ENCODE results near the gene SBF1. TPM values are rescaled to one million over a fixed set of nuclear protein-coding genes. Genes with fewer than 3 reads are reported as not detected.
A peak's percentile ranks its signal among the peaks of the same experiment; 100 is the strongest.

The SBF1 gene
- total RNA-seq, 2 donors from 2014 or later, result 99.3 to 99.8 TPM

DNA sequence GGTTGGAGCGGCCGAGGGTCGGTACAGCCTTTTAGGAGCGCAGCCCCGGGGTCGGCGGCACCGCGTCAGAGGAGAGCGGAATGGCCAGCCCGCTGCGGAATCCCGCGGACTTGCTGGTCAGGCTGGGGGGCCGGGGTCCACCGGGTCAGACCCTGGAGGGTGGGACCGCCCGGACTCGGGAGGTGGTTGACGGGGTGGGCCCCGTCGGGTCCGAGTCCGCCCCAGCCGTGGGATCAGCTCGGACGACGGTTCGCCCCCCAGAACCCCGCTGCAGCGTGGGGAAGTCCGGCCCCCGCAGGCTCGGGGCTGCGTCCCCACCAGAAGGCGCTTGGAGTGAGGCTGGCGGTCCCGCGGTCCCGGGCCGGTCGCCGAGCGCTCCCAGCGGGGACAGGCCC is 6.2 kb upstream of the SBF1 start:
- no peaks in the 10 kb centered on the region for H3K9me3 Mint-ChIP-seq
- H3K36me3 Mint-ChIP-seq, result no peaks in the 10 kb centered on the region

DNA sequence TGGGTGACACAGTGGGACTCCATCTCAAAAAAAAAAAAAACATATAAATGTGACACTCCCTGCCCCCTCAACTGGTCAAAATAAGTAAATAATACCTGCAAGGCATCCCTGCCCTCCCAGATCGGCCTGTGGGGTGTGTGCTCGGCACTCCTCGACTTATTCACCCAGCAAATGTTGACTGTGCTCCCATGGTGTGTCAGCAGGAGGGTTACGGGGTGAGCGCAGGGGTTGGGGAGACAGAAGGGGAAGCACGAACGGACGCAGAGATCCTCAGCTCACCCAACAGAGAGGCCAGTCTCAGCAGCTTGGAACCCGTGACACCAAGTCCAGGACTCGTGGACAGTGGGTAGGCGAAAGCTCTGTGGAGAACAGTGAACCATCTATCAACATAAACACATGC is 4.9 kb upstream of the SBF1 start:
- no peaks in the 10 kb centered on the region for H3K9me3 Mint-ChIP-seq
- H3K36me3 Mint-ChIP-seq, result no peaks in the 10 kb centered on the region
- peak overlapping the region in 1 of 2 donors; percentile 70 for H3K27ac Mint-ChIP-seq
- ATAC-seq (no peak), DNase-seq (ENCODE audit: low spot score in 2 of 2) (no peak)

More for the DNA sequence above, 6.2 kb upstream of the SBF1 start:
- H3K27ac Mint-ChIP-seq, result no peak overlapping the region
- ATAC-seq (no peak), DNase-seq (ENCODE audit: low spot score in 2 of 2) (no peak)

DNA sequence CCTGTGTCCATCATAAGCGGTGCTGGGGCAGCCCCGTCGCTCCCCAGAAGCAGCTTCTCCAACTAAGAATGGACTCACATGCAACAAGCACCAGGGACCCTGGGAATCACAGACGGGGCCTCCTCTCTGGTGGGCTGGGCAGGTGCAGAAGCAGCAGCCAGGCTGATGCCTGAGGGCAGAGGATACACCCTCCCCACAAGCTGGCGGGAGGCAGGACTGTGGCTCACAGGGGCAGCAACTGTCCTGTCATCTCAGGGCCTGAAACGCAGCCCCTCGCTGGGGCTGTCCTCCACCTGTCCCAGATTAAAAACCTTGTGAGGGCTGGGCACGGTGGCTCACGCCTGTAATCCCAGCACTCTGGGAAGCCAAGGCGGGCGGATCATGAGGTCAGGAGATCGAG is 3.1 kb upstream of the SBF1 start:
- no peaks in the 10 kb centered on the region for H3K9me3 Mint-ChIP-seq
- no peak for DNase-seq (ENCODE audit: low spot score in 2 of 2)
- ATAC-seq, result no peak
- no peaks in the 10 kb centered on the region for H3K36me3 Mint-ChIP-seq
- H3K27ac Mint-ChIP-seq, result peak overlapping the region in 1 of 2 donors; percentile 36

DNA sequence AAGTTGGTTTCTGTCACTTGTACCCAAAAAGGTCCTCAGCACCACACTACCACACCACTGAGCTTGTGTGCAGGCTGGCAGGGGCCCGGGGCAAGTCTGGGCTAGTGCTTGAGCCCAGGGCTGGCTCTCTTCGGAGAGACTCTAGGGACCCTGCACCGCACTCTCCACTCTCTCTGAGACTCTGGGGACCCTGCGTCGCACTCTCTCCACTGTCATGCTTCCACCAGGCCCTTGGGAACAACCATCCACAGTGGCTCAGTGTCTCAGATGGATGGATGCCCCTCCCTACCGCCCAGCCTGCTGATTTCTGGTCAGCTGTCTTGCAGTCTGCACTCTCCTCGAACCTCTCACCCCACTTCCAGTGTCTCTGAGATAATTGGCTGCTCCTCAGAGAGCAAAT is 2.0 kb upstream of the SBF1 start:
- peak overlapping the region; percentile 61 to 81 for H3K27ac Mint-ChIP-seq
- no peaks in the 10 kb centered on the region for H3K9me3 Mint-ChIP-seq
- ATAC-seq, result no peak
- no peaks in the 10 kb centered on the region for H3K36me3 Mint-ChIP-seq
- no peak for DNase-seq (ENCODE audit: low spot score in 2 of 2)

DNA sequence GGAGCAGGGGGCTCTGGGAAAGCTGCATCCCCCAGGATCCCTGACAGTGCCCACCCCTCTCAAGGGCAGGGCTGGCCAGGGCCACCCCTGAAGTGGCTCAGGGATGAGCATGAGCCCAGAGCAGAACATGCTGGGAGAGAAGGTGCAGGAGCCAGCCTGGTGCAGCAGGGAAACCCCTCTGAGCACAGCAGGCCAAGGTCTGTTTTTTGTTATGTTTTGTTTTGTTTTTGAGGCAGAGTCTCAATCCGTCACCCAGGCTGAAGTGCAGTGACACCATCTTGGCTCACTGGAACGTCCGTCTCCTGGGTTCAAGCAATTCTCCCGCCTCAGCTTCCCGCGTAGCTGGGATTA is 792 bp upstream of the SBF1 start:
- Mint-ChIP-seq H3K27ac (peak overlapping the region in 1 of 2 donors; percentile 81), H3K36me3 (no peaks in the 10 kb centered on the region), H3K9me3 (no peaks in the 10 kb centered on the region)
- no peak for DNase-seq (ENCODE audit: low spot score in 2 of 2)
- no peak for ATAC-seq

DNA sequence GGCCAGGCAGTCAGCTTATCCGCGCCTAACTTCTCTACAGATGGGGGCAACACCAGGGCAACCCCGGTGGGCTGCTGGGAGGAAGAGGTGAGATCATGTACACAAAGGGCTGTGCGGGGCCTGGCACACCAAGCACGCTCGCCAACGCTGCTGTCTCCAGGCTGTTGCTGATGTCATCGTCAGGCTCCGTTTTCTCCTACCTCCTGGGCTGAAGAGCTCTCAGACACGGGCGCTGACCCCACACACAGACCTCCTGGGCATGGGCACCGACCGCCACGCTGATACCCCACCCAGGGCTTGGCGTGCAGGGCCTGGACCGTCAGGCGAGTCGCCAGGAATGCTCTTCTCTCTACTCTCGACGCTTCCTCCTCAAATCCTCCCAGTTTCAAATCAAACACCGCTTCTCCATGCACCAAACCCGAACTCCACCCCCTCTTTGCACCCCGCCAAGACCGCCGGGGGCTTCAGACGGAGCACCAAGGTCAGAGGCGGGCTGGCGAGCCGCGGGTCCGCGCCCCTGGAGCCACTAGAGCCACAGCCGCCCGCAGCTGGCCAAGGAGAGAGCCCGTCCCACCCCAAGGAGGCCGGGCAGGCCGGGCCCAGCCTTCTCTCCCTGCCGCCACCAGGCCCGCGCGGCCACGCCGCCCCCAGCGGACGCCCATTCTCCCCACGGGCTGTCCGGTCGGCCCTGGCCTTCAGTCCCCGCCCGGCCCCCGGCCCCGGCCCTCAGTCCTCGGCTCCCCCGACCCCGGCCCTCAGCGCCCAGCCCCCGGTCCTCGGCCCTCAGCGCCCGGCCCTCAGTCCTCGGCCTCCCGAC is 772 bp downstream of the SBF1 start:
- no peaks in the 10 kb centered on the region for H3K9me3 Mint-ChIP-seq
- DNase-seq (ENCODE audit: low spot score in 2 of 2) (peak in 1 of 2 donors; percentile 49), ATAC-seq (no peak)
- H3K27ac Mint-ChIP-seq, result peak overlapping the region; percentile 80 to 96
- H3K36me3 Mint-ChIP-seq, result no peaks in the 10 kb centered on the region

DNA sequence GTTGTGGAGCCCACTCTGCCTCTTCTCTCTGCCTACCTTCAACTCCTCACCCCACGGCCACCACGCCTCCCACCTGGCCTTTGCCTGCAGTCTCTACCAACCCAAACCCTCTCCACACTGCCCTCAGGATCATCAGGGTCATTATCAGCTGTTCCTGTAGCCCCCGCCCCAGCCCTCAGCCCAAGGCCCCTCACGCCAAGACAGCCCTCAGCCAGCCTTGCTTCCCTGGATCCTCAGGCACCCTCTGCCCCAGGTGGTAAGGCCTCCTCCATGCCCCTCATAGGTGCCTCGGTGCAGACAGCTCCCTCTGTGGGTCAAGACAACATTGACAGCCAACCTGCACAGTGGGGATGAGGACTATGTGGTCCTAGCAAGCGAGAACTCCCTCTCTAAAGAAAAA is 1.7 kb downstream of the SBF1 start:
- ATAC-seq (peak in 1 of 2 donors; percentile 34), DNase-seq (ENCODE audit: low spot score in 2 of 2) (peak in 1 of 2 donors; percentile 63)
- Mint-ChIP-seq H3K27ac (peak overlapping the region; percentile 80 to 94), H3K9me3 (no peaks in the 10 kb centered on the region), H3K36me3 (no peaks in the 10 kb centered on the region)

DNA sequence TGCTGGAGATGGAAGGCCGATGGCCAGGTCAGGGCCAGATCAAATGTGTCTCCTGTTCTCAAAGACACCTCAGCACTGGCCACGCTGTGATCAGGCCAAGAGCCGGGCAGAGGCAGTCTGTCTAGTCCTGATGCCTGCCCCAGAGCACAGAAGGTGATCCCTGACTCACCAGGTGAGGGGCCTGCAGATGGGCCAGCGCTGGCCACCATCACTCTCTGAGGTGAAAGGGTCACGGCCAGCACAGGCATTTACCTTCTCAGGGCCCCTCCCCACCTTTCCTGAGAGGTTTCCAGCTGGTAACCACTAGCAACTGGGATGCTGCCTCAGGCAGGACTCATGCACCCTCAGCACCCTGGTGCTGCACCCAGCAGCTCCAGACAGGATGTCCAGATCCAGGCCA is 2.9 kb downstream of the SBF1 start:
- Mint-ChIP-seq H3K9me3 (no peaks in the 10 kb centered on the region), H3K36me3 (no peaks in the 10 kb centered on the region), H3K27ac (peak overlapping the region; percentile 44 to 80)
- no peak for DNase-seq (ENCODE audit: low spot score in 2 of 2)
- ATAC-seq, result no peak

DNA sequence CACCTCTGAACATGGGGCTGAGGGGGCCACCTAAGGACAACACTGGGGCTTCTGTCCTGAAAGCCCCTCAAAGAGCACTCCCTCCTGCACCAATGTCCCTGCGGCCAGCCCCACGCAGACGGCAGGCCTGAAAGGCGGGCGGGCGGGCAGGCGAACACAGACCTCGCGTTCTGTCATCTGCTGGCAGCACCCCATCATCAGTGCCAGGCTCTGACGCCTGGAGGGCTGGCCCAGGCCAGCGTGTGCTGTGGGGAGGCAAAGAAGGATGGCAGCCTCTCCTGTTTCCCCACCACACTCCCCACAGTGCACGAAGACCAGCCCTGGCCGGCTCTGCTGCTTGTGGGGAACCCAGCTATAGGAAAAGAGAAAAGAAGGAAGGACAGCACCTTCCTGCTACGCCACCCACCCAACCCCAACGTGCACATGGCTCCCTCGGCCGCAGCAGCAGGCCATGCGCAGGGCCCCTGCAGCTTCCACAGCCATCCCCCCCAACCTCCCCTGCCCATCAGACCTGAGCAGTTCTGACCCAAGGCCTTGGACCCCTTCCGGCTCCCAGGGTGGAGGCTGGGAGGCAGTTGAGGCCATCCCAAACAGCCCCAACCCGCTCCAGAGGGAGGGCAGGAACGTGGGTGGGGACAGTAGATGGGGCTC is 3.5 kb downstream of the SBF1 start:
- no peak for DNase-seq (ENCODE audit: low spot score in 2 of 2)
- no peaks in the 10 kb centered on the region for H3K36me3 Mint-ChIP-seq
- no peaks in the 10 kb centered on the region for H3K9me3 Mint-ChIP-seq
- ATAC-seq, result no peak
- H3K27ac Mint-ChIP-seq, result peak overlapping the region; percentile 72 to 80

DNA sequence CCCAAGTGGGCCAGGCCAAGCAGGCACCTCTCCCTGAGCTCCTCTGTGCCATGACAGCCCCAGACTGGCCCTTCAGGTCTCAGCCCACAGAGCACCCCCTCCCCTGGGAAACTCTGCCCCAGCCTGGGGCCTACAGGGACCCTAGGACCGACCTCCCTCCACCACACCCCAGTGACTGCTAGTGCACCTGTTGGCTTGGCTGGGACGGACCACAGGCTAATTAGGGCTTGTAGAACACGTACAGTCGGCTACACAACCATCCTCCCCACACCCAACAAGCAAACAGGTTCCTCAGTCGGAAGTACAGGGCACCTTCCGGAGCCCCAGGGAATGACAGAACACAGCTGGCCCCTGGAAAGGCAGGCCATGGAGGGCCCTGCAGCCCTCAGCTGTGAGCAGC is 4.3 kb downstream of the SBF1 start:
- ATAC-seq (no peak), DNase-seq (ENCODE audit: low spot score in 2 of 2) (no peak)
- no peaks in the 10 kb centered on the region for H3K9me3 Mint-ChIP-seq
- H3K27ac Mint-ChIP-seq, result peak overlapping the region; percentile 72 to 80
- no peaks in the 10 kb centered on the region for H3K36me3 Mint-ChIP-seq

DNA sequence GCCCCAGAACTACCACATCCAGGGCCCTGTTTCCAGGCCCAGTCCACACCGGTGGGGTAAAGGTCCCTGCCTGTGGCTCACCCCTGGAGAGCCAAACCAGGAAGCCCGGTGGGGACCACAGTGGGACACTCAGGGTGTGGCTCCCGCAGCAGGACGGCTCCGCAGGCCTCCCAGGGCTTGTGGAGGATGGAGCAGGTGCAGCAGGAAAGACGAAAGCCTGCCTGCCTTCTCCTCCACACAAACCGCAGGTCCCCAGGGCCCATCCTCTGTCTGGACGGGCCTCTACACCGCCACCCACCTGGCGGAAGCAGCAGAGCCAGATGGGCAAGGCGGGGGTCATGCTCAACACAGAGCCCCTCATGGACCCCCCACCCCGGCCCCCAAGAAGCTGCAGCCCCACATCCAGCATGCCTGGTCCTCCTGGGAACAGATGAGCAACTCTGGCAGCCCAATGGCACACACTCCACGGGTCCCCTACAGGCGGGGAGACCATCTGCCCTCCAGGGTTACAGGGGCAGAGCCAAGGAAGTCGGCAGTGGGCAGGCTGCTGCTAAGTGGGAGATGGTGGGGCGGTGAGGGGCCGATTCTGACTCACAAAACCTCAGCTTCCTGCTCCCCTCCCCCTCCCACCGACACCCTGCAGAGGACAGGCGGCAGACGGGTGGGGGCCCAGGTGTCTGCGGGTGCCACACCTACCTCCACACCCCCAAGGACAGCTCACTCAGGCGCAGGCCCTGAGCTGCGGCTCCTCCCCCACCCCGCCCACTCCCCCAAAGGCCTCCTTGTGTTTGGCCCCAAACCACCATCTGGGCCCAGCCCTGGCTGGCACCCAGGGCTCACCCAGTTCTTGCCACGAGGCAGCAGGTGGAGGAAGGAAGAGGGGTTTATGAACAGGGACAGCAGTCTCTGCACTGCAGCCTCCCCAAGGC is 5.2 kb downstream of the SBF1 start:
- Mint-ChIP-seq H3K27ac (peak overlapping the region; percentile 80 to 88), H3K36me3 (no peaks in the 10 kb centered on the region), H3K9me3 (no peaks in the 10 kb centered on the region)
- ATAC-seq, result peak; percentile 85 to 87
- DNase-seq (ENCODE audit: low spot score in 2 of 2), result peak; percentile 90 to 91

DNA sequence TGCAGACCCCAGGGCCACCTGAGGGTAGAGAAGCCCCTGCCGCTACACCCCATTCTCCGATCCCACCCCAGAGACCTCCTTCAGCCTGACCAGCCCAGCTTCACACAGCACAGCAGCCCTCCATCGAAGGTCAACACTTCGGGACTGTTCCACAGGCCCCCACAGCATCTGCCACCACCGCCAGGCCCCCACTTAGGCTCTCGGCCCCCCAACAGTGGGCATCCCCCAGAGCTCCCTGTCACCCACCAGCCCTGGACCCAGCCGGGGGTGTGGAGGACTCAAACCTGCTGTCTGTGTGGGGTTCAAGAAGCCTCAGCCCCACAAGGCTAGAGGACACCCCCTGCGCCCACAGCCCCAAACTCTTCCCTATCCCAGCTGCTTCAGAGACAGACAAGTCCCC is 6.2 kb downstream of the SBF1 start:
- Mint-ChIP-seq H3K27ac (peak overlapping the region; percentile 80 to 88), H3K36me3 (no peaks in the 10 kb centered on the region), H3K9me3 (no peaks in the 10 kb centered on the region)
- DNase-seq (ENCODE audit: low spot score in 2 of 2) (no peak), ATAC-seq (no peak)

DNA sequence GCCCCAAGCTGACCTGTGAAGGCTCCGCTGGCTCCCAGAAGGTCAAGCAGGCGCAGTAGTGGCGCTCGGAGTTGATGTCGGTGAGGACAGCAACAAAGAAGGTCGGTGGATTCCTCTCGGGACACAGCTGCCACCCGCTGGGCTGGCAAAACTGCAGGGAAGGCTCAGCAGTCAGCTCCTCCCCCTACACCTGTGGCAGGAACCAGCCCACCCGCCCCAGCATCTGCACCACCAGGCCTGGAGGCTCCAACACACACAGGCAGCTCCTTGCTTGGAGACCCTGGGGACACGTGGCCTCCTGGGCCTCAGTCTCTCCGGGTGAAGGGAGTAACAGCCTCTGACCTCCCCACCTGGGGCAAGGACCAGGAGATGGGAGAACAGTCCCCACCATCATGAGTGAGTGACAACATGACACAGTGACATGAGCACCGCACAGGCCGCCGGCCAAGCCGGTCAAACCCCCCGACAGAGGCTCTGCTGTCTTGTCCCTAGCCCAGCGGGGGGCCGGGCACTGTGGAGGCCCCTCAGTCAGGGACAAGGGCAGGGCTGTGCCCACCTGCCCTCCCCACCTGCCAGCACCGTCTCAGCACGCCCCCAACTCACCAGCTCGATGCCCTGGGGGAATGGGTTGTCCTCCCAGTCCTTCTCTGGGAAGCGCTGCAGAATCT is 6.9 kb downstream of the SBF1 start:
- no peaks in the 10 kb centered on the region for H3K36me3 Mint-ChIP-seq
- ATAC-seq, result no peak
- H3K27ac Mint-ChIP-seq, result peak overlapping the region in 1 of 2 donors; percentile 80
- DNase-seq (ENCODE audit: low spot score in 2 of 2), result no peak
- no peaks in the 10 kb centered on the region for H3K9me3 Mint-ChIP-seq

DNA sequence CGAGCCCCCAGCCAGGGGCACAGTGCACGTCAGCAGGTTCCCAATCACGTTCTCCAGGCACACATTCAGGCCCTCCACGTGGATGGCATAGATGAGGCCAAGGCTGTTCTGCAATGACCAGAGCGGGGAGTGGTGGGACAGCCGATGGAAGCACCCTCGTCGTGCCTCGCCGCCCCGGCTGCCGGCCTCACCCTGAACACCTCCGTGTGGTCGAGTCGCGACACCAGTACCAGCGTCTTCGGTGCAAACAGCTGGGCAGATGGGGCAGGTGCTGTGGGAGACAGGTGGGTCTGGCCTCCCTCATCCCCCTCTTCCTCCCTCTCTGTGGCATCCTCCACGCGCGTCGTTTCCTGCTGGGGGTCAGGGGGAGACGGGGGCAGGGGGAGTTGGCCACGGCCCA is 7.5 kb downstream of the SBF1 start:
- ATAC-seq, result no peak
- Mint-ChIP-seq H3K9me3 (no peaks in the 10 kb centered on the region), H3K36me3 (no peaks in the 10 kb centered on the region), H3K27ac (peak overlapping the region; percentile 34 to 44)
- DNase-seq (ENCODE audit: low spot score in 2 of 2), result no peak

DNA sequence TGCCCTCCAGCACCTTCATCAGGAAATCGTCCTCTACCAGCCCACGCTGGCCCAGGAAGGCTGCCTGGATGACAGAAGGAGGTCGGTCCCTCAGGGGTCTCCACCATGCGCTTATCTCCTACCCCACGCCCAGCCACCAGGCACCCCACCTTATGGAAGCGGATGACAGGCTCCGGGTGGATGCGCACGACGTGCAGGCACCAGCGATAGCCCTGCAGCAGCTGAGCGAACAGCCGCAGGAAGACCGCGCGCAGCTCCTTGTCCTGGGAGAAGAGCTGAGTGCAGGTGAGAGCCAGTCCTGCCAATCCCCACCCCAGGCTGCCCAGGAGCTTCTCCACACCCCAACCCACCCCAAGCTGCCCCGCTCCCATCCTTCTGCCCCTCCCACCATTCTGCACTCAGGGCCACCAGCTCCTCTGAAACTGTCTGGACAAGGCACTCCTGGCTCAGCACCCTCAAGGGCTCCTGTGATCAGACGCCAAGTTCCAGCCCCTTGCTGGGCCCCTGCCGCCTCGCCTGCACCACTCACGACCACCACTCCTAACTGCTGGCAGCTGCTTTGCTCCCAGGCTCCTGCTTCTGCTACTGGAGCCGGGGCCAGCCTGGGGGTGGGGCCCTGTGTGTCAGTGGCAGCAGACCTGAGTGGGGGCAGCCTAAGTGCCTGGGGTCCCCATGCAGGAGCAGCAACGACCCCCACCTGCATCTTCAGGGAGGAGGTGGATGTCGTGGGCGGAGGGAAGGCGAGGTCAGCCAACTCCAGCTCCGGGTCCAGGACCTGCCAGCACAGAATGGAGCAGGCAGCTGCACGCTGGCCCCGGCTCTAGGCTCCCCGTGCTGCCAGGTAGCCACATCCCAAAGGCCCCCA is 9.5 kb downstream of the SBF1 start:
- Mint-ChIP-seq H3K9me3 (no peaks in the 10 kb centered on the region), H3K36me3 (peaks cover 0 to 6% of the 10 kb centered on the region in 2 donors), H3K27ac (peak overlapping the region in 1 of 2 donors; percentile 34)
- ATAC-seq, result no peak
- DNase-seq (ENCODE audit: low spot score in 2 of 2), result no peak

DNA sequence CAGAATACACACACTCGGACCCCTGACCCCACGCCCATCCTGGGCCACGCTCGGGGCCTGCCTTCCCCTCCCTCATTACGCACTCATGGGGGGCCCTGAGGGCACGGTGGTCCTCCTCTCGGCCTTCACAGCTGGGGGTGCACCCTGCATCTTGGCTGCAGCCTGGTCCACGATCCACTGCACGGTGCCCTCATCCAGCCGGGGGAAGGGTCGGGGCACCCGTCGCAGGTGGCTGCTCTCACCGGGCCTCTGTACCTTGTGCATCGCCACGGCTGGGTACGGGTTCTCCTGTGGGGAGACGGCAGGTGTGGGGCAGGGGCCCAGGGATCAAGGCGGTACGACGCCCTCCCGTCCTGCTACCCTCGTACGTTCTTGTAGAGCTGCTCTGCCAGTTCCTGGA is 10.4 kb downstream of the SBF1 start:
- Mint-ChIP-seq H3K9me3 (no peaks in the 10 kb centered on the region), H3K27ac (no peak overlapping the region), H3K36me3 (peaks cover 0 to 6% of the 10 kb centered on the region in 2 donors)
- ATAC-seq, result no peak
- no peak for DNase-seq (ENCODE audit: low spot score in 2 of 2)
